K562 (cell line): Measurements from ENCODE around the gene STARD13. TPM values are rescaled to one million over a fixed set of nuclear protein-coding genes. Genes with fewer than 3 reads are reported as not detected.
A peak's percentile ranks its signal among the peaks of the same experiment; 100 is the strongest.

Source experiments
- ATAC-seq: fragments of 200-7000 bp; cut with Tn5 transposase; 3 replicates; pipeline ENCODE4 v1.9.1; 2020; ENCODE audit warnings: moderate library complexity
- BruUV-seq: library from RNA; stranded (reverse); fragments of 400-500 nt; replicated peaks from 2 replicates; lab custom pipeline; 2021; lab: Mats Ljungman, UMichigan
- CTCF ChIA-PET: fragments of 300-600 bp; formaldehyde crosslinking; extraction: SDS; loops from one replicate; lab custom pipeline; 2021; ENCODE audit warnings: low intra/inter-chr PET ratio; lab: Yijun Ruan, JAX
- POLR2A ChIA-PET: fragments of 300-600, 350-650 bp; sonication (Branson Sonifier 250); formaldehyde crosslinking; extraction: SDS; loops from one replicate; lab custom pipeline; 2021; ENCODE audit warnings: antibody characterized with exemption, inconsistent platforms; lab: Yijun Ruan, JAX
- DNase-seq, 4 experiments: peaks; one replicate each; pipeline versions ENCODE4 v3.0.0 to v3.0.0-alpha.2; 2011 to 2018; ENCODE audit warnings: low spot score in 3 of 4, mixed read lengths in 3 of 4; ENCODE audit errors: extremely low read depth in 1 of 4
- FAIRE-seq: peaks from 2 replicates; lab custom pipeline; 2011; peaks lifted over from hg19 to GRCh38; lab: Jason Lieb, UNC
- H2AFZ ChIP-seq: 2 replicates; pipeline ENCODE4 v1.6.0; 2011; ENCODE audit warnings: low read depth, low read length, control low read depth, inconsistent platforms
- H3K27ac ChIP-seq: fragments of 200-600 bp; 3 replicates; pipeline ENCODE4 v1.8.0; 2011; ENCODE audit warnings: low read depth, mild to moderate bottlenecking, control low read depth, inconsistent platforms, low read length, moderate library complexity, mixed read lengths; ENCODE audit errors: extremely low read depth
- H3K27me3 ChIP-seq, 2 experiments: fragments of 300-600 bp in 1 of 2; 2 replicates in 1 of 2; 3 replicates in 1 of 2; pipeline versions ENCODE4 v1.6.0 to v1.8.0; 2011; ENCODE audit warnings: inconsistent platforms in 2 of 2, low read length in 2 of 2, mild to moderate bottlenecking in 1 of 2, mixed read lengths in 1 of 2, moderate library complexity in 1 of 2; ENCODE audit not compliant: control insufficient read depth in 2 of 2, insufficient read depth in 2 of 2
- H3K36me3 ChIP-seq: fragments of 300-600 bp; 3 replicates; pipeline ENCODE4 v1.8.0; 2011; ENCODE audit warnings: mild to moderate bottlenecking, low read length, inconsistent platforms; ENCODE audit not compliant: control insufficient read depth, insufficient read depth
- H3K4me1 ChIP-seq, 2 experiments: fragments of 200-600 bp in 1 of 2; replicated peaks in 1 of 2; 2 replicates in 1 of 2; 3 replicates in 1 of 2; pipeline versions ENCODE4 v1.5.1 to v1.8.0; 2011; ENCODE audit warnings: inconsistent platforms in 2 of 2, low read length in 2 of 2, mild to moderate bottlenecking in 1 of 2, mixed read lengths in 1 of 2, moderate library complexity in 1 of 2; ENCODE audit not compliant: control insufficient read depth in 2 of 2, insufficient read depth in 2 of 2
- H3K4me2 ChIP-seq: 2 replicates; pipeline ENCODE4 v1.6.1; 2011; ENCODE audit warnings: low read length, control low read depth, inconsistent platforms, mixed read lengths; ENCODE audit not compliant: insufficient read depth
- H3K4me3 ChIP-seq: fragments of 200-600 bp; sonication (generic), shearing (Covaris generic); 2 replicates; pipeline ENCODE4 v1.5.1; 2016; ENCODE audit warnings: control low read depth, inconsistent platforms
- H3K79me2 ChIP-seq: fragments of 200-600 bp; 3 replicates; pipeline ENCODE4 v1.8.0; 2011; ENCODE audit warnings: low read length, inconsistent platforms; ENCODE audit not compliant: control insufficient read depth, insufficient read depth
- H3K9ac ChIP-seq, 2 experiments: 2 replicates each; pipeline versions ENCODE4 v1.6.0 to v1.6.1; 2011; ENCODE audit warnings: low read depth in 2 of 2, low read length in 2 of 2, control low read depth in 1 of 2, inconsistent platforms in 1 of 2, mild to moderate bottlenecking in 1 of 2, mixed read lengths in 1 of 2; ENCODE audit not compliant: insufficient read depth in 1 of 2
- H3K9me1 ChIP-seq: one replicate; pipeline ENCODE4 v1.6.0; 2011; ENCODE audit warnings: inconsistent platforms, mild to moderate bottlenecking, low read length, moderate library complexity; ENCODE audit not compliant: control insufficient read depth, insufficient read depth
- H3K9me3 ChIP-seq: replicated peaks from 2 replicates; pipeline ENCODE4 v1.5.1; 2011; ENCODE audit warnings: low read depth, low read length, inconsistent platforms; ENCODE audit not compliant: control insufficient read depth, insufficient read depth
- H4K20me1 ChIP-seq: replicated peaks from 2 replicates; pipeline ENCODE4 v1.6.1; 2011; ENCODE audit warnings: low read length, inconsistent platforms, mixed read lengths; ENCODE audit not compliant: control insufficient read depth, insufficient read depth
- CC2D1A ChIP-seq: fragments of 450-650 bp; IDR thresholded peaks from 2 replicates; pipeline ENCODE4 v1.6.1; 2017; ENCODE audit warnings: mild to moderate bottlenecking
- ETV1 ChIP-seq: fragments of 450-650 bp; conservative IDR thresholded peaks from 2 replicates; pipeline ENCODE4 v1.6.1; 2016; ENCODE audit warnings: missing genetic modification characterization, control low read depth, low read depth, missing compliant biosample characterization
- FOXA3 ChIP-seq, 2 experiments: fragments of 450-650 bp in 1 of 2; sonication (generic) in 1 of 2; formaldehyde crosslinking; IDR thresholded peaks in 1 of 2; conservative IDR thresholded peaks in 1 of 2; 2 replicates each; pipeline versions ENCODE4 v1.4.0 to v1.8.0; 2020 to 2022; ENCODE audit warnings: mild to moderate bottlenecking in 2 of 2, missing genetic modification reagents in 1 of 2
- GTF2E2 ChIP-seq: fragments of 200-800 bp; sonication (Bioruptor generic); IDR thresholded peaks from 2 replicates; pipeline ENCODE4 v1.6.1; 2016; ENCODE audit warnings: missing genetic modification characterization, missing compliant biosample characterization
- L3MBTL2 ChIP-seq: fragments of 450-650 bp; IDR thresholded peaks from 2 replicates; pipeline ENCODE4 v1.6.1; 2016; ENCODE audit warnings: mild to moderate bottlenecking, moderate library complexity
- MEIS2 ChIP-seq: fragments of 450-650 bp; IDR thresholded peaks from 2 replicates; pipeline ENCODE4 v1.6.1; 2014; ENCODE audit warnings: mild to moderate bottlenecking; ENCODE audit not compliant: partially characterized antibody
- NFRKB ChIP-seq: fragments of 450-650 bp; IDR thresholded peaks from 2 replicates; pipeline ENCODE4 v1.6.1; 2016; ENCODE audit warnings: low read depth
- POLR2A ChIP-seq: fragments of 450-650 bp; conservative IDR thresholded peaks from 2 replicates; pipeline ENCODE4 v1.6.1; 2016
- PRPF4 ChIP-seq: fragments of 200-400 bp; formaldehyde crosslinking; IDR thresholded peaks from one replicate; pipeline ENCODE4 v1.6.1; 2017; ENCODE audit warnings: low read length, low read depth, mild to moderate bottlenecking; ENCODE audit not compliant: insufficient read depth, poor library complexity, severe bottlenecking
- RFX7 ChIP-seq: fragments of 250-450 bp; sonication (Bioruptor Pico); IDR thresholded peaks from 2 replicates; pipeline ENCODE4 v1.5.1; 2021; ENCODE audit warnings: mild to moderate bottlenecking
- YY1 ChIP-seq, 3 experiments: IDR thresholded peaks; 2 replicates each; pipeline ENCODE4 v1.6.1; 2011; ENCODE audit warnings: low read length in 2 of 3, mild to moderate bottlenecking in 2 of 3, moderate library complexity in 2 of 3, borderline replicate concordance in 1 of 3, control low read depth in 1 of 3, low read depth in 1 of 3; ENCODE audit not compliant: insufficient read depth in 3 of 3, insufficient replicate concordance in 2 of 3, control insufficient read depth in 1 of 3, insufficient read length in 1 of 3; ENCODE audit errors: extremely low read depth in 1 of 3
- ZNF316 ChIP-seq: fragments of 450-650 bp; IDR thresholded peaks from 2 replicates; pipeline ENCODE4 v1.6.1; 2016
- ZNF75A ChIP-seq: fragments of 450-650 bp; formaldehyde crosslinking; IDR thresholded peaks from 2 replicates; pipeline ENCODE4 v1.4.0; 2020; ENCODE audit warnings: mild to moderate bottlenecking
- WGBS: fragments of 100-300 bp; shearing (Covaris generic); methylation state at CpG from one replicate; pipeline ENCODE4 v1.1.6; 2016; ENCODE audit warnings: low coverage, mixed read lengths; ENCODE audit not compliant: insufficient coverage; ENCODE audit errors: missing lambda C conversion rate; 5-methylcytosine and 5-hydroxymethylcytosine counted together
- in situ Hi-C: fragments of 300-500 bp; cut with MboI; formaldehyde crosslinking; loops from 4 replicates; pipeline ENCODE4 v1.15.0; 2018; ENCODE audit warnings: inconsistent platforms, mixed read lengths
- intact Hi-C: fragments of 100-400 bp; cut with micrococcal nuclease; formaldehyde crosslinking; loops from 2 replicates; pipeline ENCODE4 v1.14.2; 2022
- polyA plus RNA-seq, 8 experiments: library from polyadenylated mRNA; depleted of rRNA in 4 of 8; stranded (reverse) in 5 of 8; unstranded in 3 of 8; fragments of >200 nt; fragmentation: Nextera tagmentation in 2 of 8; fragmentation: Illumina TruSeq in 1 of 8; extraction: Ambion mirVana in 2 of 8; extraction: Trizol in 1 of 8; gene quantifications; 2 replicates each; pipeline versions ENCODE4 v1.2.1 to v1.2.3, GENCODE V29; 2011 to 2014; ENCODE audit warnings: inconsistent platforms in 1 of 8, missing spikeins in 1 of 8
- total RNA-seq, 7 experiments: library from RNA; depleted of rRNA in 6 of 7; stranded (reverse); fragments of >200 nt in 6 of 7; fragmentation: Illumina TruSeq in 2 of 7; extraction: Trizol in 2 of 7; gene quantifications; 2 replicates each; pipeline versions ENCODE4 v1.2.1 to v1.2.3, GENCODE V29; 2011 to 2021; ENCODE audit warnings: low replicate concordance in 1 of 7
- TF ChIP-seq, protein P1 (sequence below): fragments of 250-450 bp; sonication (Bioruptor Pico); IDR thresholded peaks from 2 replicates; pipeline ENCODE4 v1.9.0; 2021; ENCODE audit warnings: mild to moderate bottlenecking, inconsistent platforms
- TF ChIP-seq, protein P2 (sequence below): fragments of 250-450 bp; sonication (Bioruptor Pico); IDR thresholded peaks from 2 replicates; pipeline ENCODE4 v1.8.0; 2021; ENCODE audit warnings: moderate library complexity, mild to moderate bottlenecking, inconsistent platforms

STARD13 gene
- total and polyA plus RNA-seq, 9 of the 15 experiments (the other 6 are each of a cell fraction or from before 2014, with no cell fraction given): 0.11 TPM; not detected in 8

DNA sequence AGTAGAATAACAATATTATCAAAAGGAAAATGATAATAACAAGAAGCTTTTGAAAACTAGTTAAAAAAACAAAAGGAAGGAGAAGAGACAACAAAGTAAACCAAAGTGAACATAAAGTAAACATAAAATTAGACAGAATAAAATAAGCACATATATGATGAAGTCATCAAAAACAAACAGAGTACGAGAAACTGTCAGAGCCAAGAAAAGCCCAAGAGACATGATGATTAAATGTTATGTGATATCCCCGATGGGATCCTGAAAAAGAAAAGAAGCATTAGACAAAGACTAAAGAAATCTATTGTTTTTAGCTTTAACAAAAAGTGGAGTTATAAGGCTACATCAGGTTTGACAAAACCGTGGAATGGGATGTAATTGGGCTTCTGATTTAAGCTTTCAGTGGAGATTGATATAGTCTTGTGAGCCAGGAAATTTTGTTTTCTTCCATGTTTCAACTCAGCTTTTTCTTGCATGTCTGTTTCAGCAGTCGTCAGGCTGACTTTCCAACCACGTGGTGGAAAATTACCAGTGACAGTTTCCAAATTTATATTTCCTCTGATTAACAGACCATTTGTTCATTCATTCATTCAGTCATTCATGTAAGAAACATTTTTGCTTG is 204.5 kb downstream of the STARD13 start:
- no peak for ATAC-seq
- Histone ChIP-seq H3K9me1 (no peaks in the 10 kb centered on the region), H3K36me3 (no peaks in the 10 kb centered on the region), H3K4me2 (no peak overlapping the region), H3K9me3 (no peaks in the 10 kb centered on the region), H3K27ac (no peak overlapping the region), H3K4me3 (no peak overlapping the region), H3K9ac (no peak overlapping the region), H4K20me1 (no peaks in the 10 kb centered on the region), H3K4me1 (no peaks in the 10 kb centered on the region), H2AFZ (no peak overlapping the region), H3K79me2 (no peaks in the 10 kb centered on the region), H3K27me3 (no peaks in the 10 kb centered on the region)
- TF ChIP-seq, protein P1, sequence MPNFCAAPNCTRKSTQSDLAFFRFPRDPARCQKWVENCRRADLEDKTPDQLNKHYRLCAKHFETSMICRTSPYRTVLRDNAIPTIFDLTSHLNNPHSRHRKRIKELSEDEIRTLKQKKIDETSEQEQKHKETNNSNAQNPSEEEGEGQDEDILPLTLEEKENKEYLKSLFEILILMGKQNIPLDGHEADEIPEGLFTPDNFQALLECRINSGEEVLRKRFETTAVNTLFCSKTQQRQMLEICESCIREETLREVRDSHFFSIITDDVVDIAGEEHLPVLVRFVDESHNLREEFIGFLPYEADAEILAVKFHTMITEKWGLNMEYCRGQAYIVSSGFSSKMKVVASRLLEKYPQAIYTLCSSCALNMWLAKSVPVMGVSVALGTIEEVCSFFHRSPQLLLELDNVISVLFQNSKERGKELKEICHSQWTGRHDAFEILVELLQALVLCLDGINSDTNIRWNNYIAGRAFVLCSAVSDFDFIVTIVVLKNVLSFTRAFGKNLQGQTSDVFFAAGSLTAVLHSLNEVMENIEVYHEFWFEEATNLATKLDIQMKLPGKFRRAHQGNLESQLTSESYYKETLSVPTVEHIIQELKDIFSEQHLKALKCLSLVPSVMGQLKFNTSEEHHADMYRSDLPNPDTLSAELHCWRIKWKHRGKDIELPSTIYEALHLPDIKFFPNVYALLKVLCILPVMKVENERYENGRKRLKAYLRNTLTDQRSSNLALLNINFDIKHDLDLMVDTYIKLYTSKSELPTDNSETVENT (CRISPR knock-in tag): no peak
- TF ChIP-seq ZNF316: peak; percentile 47
- 0% methylated on average over 5 of the region's 5 CpGs for WGBS
- intact Hi-C loops (no loop called here), in situ Hi-C loops (no loop called here)
- ChIA-PET POLR2A (no interaction called here), CTCF (no interaction called here)
- no peak for FAIRE-seq
- BruUV-seq: no TSS peak
- no peak for DNase-seq

DNA sequence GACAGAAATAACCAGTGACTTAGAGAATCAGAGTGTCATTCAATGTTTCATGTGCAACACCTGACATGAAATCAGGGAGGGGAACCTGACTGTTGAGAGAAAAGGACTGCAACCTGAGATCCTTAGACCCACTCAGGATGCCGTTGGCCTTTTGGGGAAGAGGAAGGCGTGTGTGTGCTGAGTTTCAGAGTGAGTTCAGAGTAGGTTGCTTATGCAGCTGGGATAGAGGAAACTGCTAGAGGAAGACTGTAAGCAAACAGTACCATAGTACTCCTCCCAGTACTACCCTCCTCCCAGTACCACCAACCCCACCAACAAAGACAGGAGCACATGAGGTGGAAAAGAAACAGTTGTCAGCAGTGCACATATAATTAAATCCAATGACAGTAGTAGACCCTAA is 205.6 kb downstream of the STARD13 start:
- in situ Hi-C loops: no loop called here
- Histone ChIP-seq H3K27ac (no peak overlapping the region), H3K9me1 (no peaks in the 10 kb centered on the region), H3K79me2 (no peaks in the 10 kb centered on the region), H3K9ac (no peak overlapping the region), H2AFZ (no peak overlapping the region), H3K4me3 (no peak overlapping the region), H3K4me1 (no peaks in the 10 kb centered on the region), H4K20me1 (no peaks in the 10 kb centered on the region), H3K9me3 (no peaks in the 10 kb centered on the region), H3K36me3 (no peaks in the 10 kb centered on the region), H3K27me3 (no peaks in the 10 kb centered on the region), H3K4me2 (no peak overlapping the region)
- DNase-seq (no peak), FAIRE-seq (no peak), ATAC-seq (no peak)
- intact Hi-C loops: no loop called here
- ChIA-PET POLR2A (interaction anchor here (0.7 kb wide), 1 partner anchor 101 kb away, joined by 3 read pairs; no protein-coding TSS in a partner anchor), CTCF (no interaction called here)
- 0% methylated on average over 2 of the region's 2 CpGs for WGBS
- BruUV-seq: no TSS peak
- TF ChIP-seq NFRKB (no peak), PRPF4 (no peak), YY1 (IDR thresholded peaks at IDR 0.05; ENCODE audit: borderline replicate concordance in 1 of 3, control insufficient read depth in 1 of 3, extremely low read depth in 1 of 3, insufficient read depth in 3 of 3, insufficient read length in 1 of 3, insufficient replicate concordance in 2 of 3, low read depth in 1 of 3, low read length in 2 of 3) (no peak), POLR2A (no peak), CC2D1A (no peak), MEIS2 (no peak), ETV1 (tag) (no peak), GTF2E2 (no peak), ZNF75A (CRISPR knock-in tag) (no peak), RFX7 (CRISPR knock-in tag) (no peak), L3MBTL2 (no peak), FOXA3 (CRISPR knock-in tag; conservative IDR thresholded peaks at IDR 0.05 in 1 of 2, IDR thresholded peaks at IDR 0.05 in 1 of 2) (no peak)
- TF ChIP-seq, protein P2, sequence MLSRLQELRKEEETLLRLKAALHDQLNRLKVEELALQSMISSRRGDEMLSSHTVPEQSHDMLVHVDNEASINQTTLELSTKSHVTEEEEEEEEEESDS (CRISPR knock-in tag): no peak
